Body of pancreas (tissue), 4 donors: ENCODE measurements around the gene MAGI3. TPM values are rescaled to one million over a fixed set of nuclear protein-coding genes. Genes with fewer than 3 reads are reported as not detected.

ENCODE experiments used
- ATAC-seq: fragments of 150-250 bp; one replicate; pipeline ENCODE4 v1.9.1; 2016
- DNase-seq, 4 donors: peaks; one replicate each; pipeline ENCODE4 v3.0.0-alpha.2; 2019
- H3K27ac ChIP-seq, 4 donors: fragments of 200-600 bp; sonication (generic); 1 replicate in 3 of 4; 2 replicates in 1 of 4; pipeline versions ENCODE4 v1.5.1 to v1.6.1; 2016 to 2019; ENCODE audit warnings: mild to moderate bottlenecking in 1 of 4, mixed read lengths in 1 of 4, moderate library complexity in 1 of 4
- H3K27me3 ChIP-seq, 2 donors: fragments of 200-600 bp; sonication (generic); one replicate each; pipeline ENCODE4 v1.6.0; 2016; ENCODE audit warnings: mild to moderate bottlenecking in 1 of 2
- H3K36me3 ChIP-seq, 2 donors: fragments of 200-600 bp; sonication (generic); replicated peaks in 1 of 2; 2 replicates each; pipeline ENCODE4 v1.5.1; 2016; ENCODE audit warnings: low read depth in 2 of 2; ENCODE audit not compliant: insufficient read depth in 1 of 2
- H3K4me1 ChIP-seq: fragments of 200-600 bp; sonication (generic); one replicate; pipeline ENCODE4 v1.6.0; 2016
- H3K4me3 ChIP-seq, 2 donors: fragments of 200-600 bp; sonication (generic); 1 replicate in 1 of 2; 2 replicates in 1 of 2; pipeline ENCODE4 v1.5.1; 2016 to 2019
- H3K9me3 ChIP-seq, 3 donors: fragments of 200-600 bp; sonication (generic); 1 replicate in 2 of 3; 2 replicates in 1 of 3; pipeline ENCODE4 v1.5.1; 2016
- POLR2A ChIP-seq, 3 donors: fragments of 450-650 bp; IDR thresholded peaks; one replicate each; pipeline ENCODE4 v1.6.1; 2016; ENCODE audit warnings: antibody characterized with exemption in 3 of 3, mild to moderate bottlenecking in 2 of 3
- WGBS, 2 donors: methylation state at CpG; one replicate each; pipeline ENCODE4 v1.1.5; 2017; 5-methylcytosine and 5-hydroxymethylcytosine counted together
- intact Hi-C: fragments of 100-400 bp; cut with DNase I; formaldehyde crosslinking; loops from one replicate; pipeline ENCODE4 v1.15.1; 2023
- total RNA-seq, 2 donors: library from RNA; depleted of rRNA; stranded (reverse); fragments of >200 nt; gene quantifications; one replicate each; pipeline ENCODE4 v1.1.0, GENCODE V29; 2016
- TF ChIP-seq, protein P1 (sequence below), 7 experiments: fragments of 450-650 bp in 4 of 7; fragments of 200-600 bp in 3 of 7; sonication (generic) in 3 of 7; IDR thresholded peaks; one replicate each; pipeline ENCODE4 v1.5.1; 2016 to 2019; ENCODE audit warnings: antibody characterized with exemption in 7 of 7

The MAGI3 gene
- total RNA-seq, 2 donors from 2014 or later = 38.4 to 75.8 TPM

DNA sequence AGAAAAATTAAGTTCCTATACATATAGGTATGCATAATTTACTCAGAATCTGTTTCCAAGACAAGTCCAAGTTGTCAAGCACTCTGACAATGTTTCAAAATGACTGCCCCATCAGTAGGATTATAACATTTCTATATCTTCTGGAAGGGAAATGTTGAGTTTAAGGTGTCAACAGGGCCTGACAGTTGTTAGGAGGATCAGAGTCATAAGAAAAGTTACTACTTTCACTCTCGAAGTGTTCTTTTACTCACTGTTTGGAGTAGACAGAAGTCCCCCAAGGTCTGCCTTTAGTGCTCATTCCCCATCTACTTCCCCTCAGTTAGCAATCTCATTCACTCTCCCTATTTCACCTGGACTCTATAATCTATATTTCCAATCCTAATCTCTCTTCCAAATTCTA, 20.6 kb upstream of the MAGI3 start:
- Histone ChIP-seq H3K9me3 (no peaks in the 10 kb centered on the region), H3K4me1 (no peaks in the 10 kb centered on the region), H3K27ac (no peak overlapping the region), H3K4me3 (no peak overlapping the region), H3K27me3 (no peaks in the 10 kb centered on the region), H3K36me3 (no peaks in the 10 kb centered on the region)
- TF ChIP-seq, protein P1, sequence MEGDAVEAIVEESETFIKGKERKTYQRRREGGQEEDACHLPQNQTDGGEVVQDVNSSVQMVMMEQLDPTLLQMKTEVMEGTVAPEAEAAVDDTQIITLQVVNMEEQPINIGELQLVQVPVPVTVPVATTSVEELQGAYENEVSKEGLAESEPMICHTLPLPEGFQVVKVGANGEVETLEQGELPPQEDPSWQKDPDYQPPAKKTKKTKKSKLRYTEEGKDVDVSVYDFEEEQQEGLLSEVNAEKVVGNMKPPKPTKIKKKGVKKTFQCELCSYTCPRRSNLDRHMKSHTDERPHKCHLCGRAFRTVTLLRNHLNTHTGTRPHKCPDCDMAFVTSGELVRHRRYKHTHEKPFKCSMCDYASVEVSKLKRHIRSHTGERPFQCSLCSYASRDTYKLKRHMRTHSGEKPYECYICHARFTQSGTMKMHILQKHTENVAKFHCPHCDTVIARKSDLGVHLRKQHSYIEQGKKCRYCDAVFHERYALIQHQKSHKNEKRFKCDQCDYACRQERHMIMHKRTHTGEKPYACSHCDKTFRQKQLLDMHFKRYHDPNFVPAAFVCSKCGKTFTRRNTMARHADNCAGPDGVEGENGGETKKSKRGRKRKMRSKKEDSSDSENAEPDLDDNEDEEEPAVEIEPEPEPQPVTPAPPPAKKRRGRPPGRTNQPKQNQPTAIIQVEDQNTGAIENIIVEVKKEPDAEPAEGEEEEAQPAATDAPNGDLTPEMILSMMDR (IDR thresholded peaks at IDR 0.05) = no peak
- no peak for TF ChIP-seq POLR2A (IDR thresholded peaks at IDR 0.05)
- WGBS, 2 donors = 76 to 88% methylated on average over 1 of the region's 1 CpG
- intact Hi-C loops = no loop called here
- no peak for DNase-seq
- no peak for ATAC-seq

DNA sequence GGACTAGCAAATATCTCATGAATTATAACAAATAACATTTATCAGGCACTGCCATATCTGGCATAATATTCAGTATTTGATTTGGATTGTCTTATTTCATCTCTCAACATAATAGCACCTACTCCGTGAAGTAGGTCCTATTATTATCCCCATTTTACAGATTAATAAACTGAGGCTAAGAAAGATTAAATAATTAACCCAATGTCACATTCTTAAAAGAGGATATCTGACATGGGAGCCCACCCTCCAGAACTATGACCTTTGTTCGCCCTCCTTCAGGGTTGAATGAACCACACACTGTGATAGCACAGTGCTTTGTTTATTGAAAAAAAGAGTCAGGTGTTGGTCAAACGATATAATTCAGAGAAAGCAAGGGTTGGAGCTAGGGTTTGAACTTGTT, 19.4 kb upstream of the MAGI3 start:
- Histone ChIP-seq H3K9me3 (no peaks in the 10 kb centered on the region), H3K36me3 (no peaks in the 10 kb centered on the region), H3K27ac (no peak overlapping the region), H3K4me3 (no peak overlapping the region), H3K4me1 (no peaks in the 10 kb centered on the region), H3K27me3 (no peaks in the 10 kb centered on the region)
- DNase-seq (no peak), ATAC-seq (no peak)
- intact Hi-C loops = no loop called here
- WGBS, 2 donors = 66 to 75% methylated on average over 3 of the region's 3 CpGs
- TF ChIP-seq POLR2A (IDR thresholded peaks at IDR 0.05) = no peak
- TF ChIP-seq, protein P1 (IDR thresholded peaks at IDR 0.05) = no peak

DNA sequence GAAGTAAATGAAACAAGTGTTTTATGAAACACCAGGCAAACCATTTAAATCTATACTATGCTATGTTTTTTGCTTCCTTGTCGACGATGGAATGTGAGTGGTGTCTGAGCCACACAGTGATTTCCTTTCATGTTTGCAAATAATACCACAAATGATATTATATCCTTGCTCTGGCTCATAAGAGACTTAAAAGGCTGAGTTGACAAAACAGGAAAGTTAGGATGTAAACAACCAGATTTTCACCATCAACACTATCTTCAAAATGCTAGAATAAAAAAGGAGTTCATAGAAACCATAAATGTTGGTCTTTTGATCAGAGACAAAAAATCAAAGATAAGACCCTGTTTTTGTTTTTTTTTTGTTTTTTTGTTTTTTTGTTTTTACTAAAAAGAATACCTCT, 17.8 kb upstream of the MAGI3 start:
- intact Hi-C loops = no loop called here
- Histone ChIP-seq H3K4me3 (no peak overlapping the region), H3K4me1 (no peaks in the 10 kb centered on the region), H3K27me3 (no peaks in the 10 kb centered on the region), H3K36me3 (no peaks in the 10 kb centered on the region), H3K27ac (no peak overlapping the region), H3K9me3 (no peaks in the 10 kb centered on the region)
- 63 to 79% methylated on average over 2 of the region's 2 CpGs for WGBS, 2 donors
- DNase-seq (no peak), ATAC-seq (no peak)
- TF ChIP-seq, protein P1 (IDR thresholded peaks at IDR 0.05) = no peak

DNA sequence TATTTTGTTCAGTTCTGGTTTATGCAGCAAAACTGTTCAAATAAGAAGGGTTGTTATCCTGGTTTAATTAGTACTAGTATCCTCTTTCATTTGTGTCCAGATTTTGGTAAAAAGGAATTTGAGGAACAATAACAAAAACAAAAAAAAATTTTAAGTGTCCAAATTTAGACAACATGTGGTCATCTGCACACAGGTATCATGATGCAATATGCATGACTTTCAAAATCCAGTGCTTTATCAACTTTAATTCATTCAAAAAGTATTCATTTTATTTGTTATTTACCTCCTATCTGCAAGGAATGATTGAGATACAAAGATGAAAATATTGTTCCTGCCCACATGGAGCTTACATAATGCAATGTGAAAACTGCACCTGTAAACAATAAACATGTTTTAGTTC, 16.7 kb upstream of the MAGI3 start:
- Histone ChIP-seq H3K4me1 (no peaks in the 10 kb centered on the region), H3K9me3 (no peaks in the 10 kb centered on the region), H3K36me3 (no peaks in the 10 kb centered on the region), H3K27ac (no peak overlapping the region), H3K27me3 (no peaks in the 10 kb centered on the region), H3K4me3 (no peak overlapping the region)
- no peak for ATAC-seq
- TF ChIP-seq POLR2A (IDR thresholded peaks at IDR 0.05) = no peak
- TF ChIP-seq, protein P1 (IDR thresholded peaks at IDR 0.05) = no peak
- DNase-seq = no peak
- intact Hi-C loops = no loop called here

DNA sequence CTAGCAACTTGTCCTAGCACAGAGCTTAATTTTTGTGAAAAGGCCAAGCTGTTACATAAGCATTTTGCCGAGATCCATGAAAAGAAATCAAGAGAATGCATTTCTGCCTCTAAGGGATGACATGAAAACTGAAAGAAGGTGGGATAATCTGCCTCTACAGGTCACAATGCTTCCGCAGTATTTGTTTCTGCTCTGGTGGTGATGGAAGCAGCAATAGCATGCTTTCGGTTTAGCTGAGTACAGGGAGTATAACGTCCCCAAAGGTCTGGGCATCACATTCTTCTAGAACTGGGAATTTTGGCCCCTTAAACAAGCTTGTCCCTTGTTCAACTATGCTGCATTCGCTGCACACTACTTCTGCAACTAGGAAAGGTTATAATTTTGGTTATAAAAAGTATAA, 14.4 kb upstream of the MAGI3 start:
- Histone ChIP-seq H3K9me3 (no peaks in the 10 kb centered on the region), H3K27me3 (no peaks in the 10 kb centered on the region), H3K36me3 (no peaks in the 10 kb centered on the region), H3K4me3 (peak overlapping the region in 1 of 2 donors; percentile 10), H3K27ac (no peak overlapping the region), H3K4me1 (no peaks in the 10 kb centered on the region)
- no peak for TF ChIP-seq POLR2A (IDR thresholded peaks at IDR 0.05)
- TF ChIP-seq, protein P1 (IDR thresholded peaks at IDR 0.05) = no peak
- WGBS, 2 donors = 69 to 79% methylated on average over 5 of the region's 5 CpGs
- intact Hi-C loops = no loop called here
- DNase-seq (no peak), ATAC-seq (no peak)
